ENCODE data around the gene PCSK6. TPM values are rescaled to one million over a fixed set of nuclear protein-coding genes. Genes with fewer than 3 reads are reported as not detected.

PCSK6 gene
- total RNA-seq, 1 experiment from 2014 or later: 26.3 TPM

GRCh38 chr15:101477851-101478362, 11.6 kb downstream of the PCSK6 start:
- no peak overlapping the region for H3K4me3 ChIP-seq
- no peaks in the 10 kb centered on the region for H3K9me3 ChIP-seq (ENCODE audit: insufficient read depth, low read depth)
- ChIA-PET CTCF (no interaction called here), POLR2A (ENCODE audit: unreplicated experiment) (no interaction called here)
- peaks cover 57% of the 10 kb centered on the region for H3K79me2 ChIP-seq (ENCODE audit: low read depth)
- H2AFZ ChIP-seq: no peak overlapping the region
- BruUV-seq (replicated peaks): no TSS peak
- no peaks in the 10 kb centered on the region for H3K27me3 ChIP-seq (ENCODE audit: insufficient read depth, low read depth)
- no peak overlapping the region for H3K4me2 ChIP-seq
- peaks cover 16% of the 10 kb centered on the region for H3F3A ChIP-seq (ENCODE audit: insufficient read depth, low read depth)
- H4K20me1 ChIP-seq (ENCODE audit: insufficient read depth): peaks cover 7% of the 10 kb centered on the region; the same call in 1 of the 2 replicates
- H3K9me2 ChIP-seq (ENCODE audit: insufficient read depth): no peaks in the 10 kb centered on the region
- no peak overlapping the region for H3K27ac ChIP-seq
- H3K36me3 ChIP-seq (ENCODE audit: low read depth): 0 out of 2 replicates have a peak, but pooled peaks cover 5% of the 10 kb centered on the region
- no peak for TF ChIP-seq EZH2 (IDR thresholded peaks at IDR 0.05; ENCODE audit: low read depth)
- no peak for TF ChIP-seq CTCF (conservative IDR thresholded peaks at IDR 0.05)
- peaks cover 27% of the 10 kb centered on the region for H3K4me1 ChIP-seq (replicated peaks; ENCODE audit: insufficient read depth)
- no peak for DNase-seq
- intact Hi-C loops (cut with micrococcal nuclease; ENCODE audit: unreplicated experiment): no loop called here

GRCh38 chr15:101476756-101477155, 12.8 kb downstream of the PCSK6 start:
- peaks cover 4% of the 10 kb centered on the region for H3F3A ChIP-seq (ENCODE audit: insufficient read depth, low read depth)
- POLR2A ChIA-PET (ENCODE audit: unreplicated experiment): no interaction called here
- H3K9me2 ChIP-seq (ENCODE audit: insufficient read depth): no peaks in the 10 kb centered on the region
- no peak overlapping the region for H3K27ac ChIP-seq
- H3K9me3 ChIP-seq (ENCODE audit: insufficient read depth, low read depth): no peaks in the 10 kb centered on the region
- peaks cover 7% of the 10 kb centered on the region; the same call in 1 of the 2 replicates for H4K20me1 ChIP-seq (ENCODE audit: insufficient read depth)
- no TSS peak for BruUV-seq (replicated peaks)
- H3K79me2 ChIP-seq (ENCODE audit: low read depth): peaks cover 50% of the 10 kb centered on the region
- TF ChIP-seq CTCF (conservative IDR thresholded peaks at IDR 0.05) (no peak), EZH2 (IDR thresholded peaks at IDR 0.05; ENCODE audit: low read depth) (no peak)
- no peak overlapping the region for H3K4me3 ChIP-seq
- H3K4me1 ChIP-seq (replicated peaks; ENCODE audit: insufficient read depth): peaks cover 15% of the 10 kb centered on the region
- H3K4me2 ChIP-seq: no peak overlapping the region
- CTCF ChIA-PET: no interaction called here
- H2AFZ ChIP-seq: no peak overlapping the region
- intact Hi-C loops (cut with micrococcal nuclease; ENCODE audit: unreplicated experiment): no loop called here
- DNase-seq: no peak
- H3K36me3 ChIP-seq (ENCODE audit: low read depth): 0 out of 2 replicates have a peak, but pooled peaks cover 5% of the 10 kb centered on the region
- no peaks in the 10 kb centered on the region for H3K27me3 ChIP-seq (ENCODE audit: insufficient read depth, low read depth)

- no peak for TF ChIP-seq EZH2 (IDR thresholded peaks at IDR 0.05; ENCODE audit: low read depth)
- no peak for TF ChIP-seq CTCF (conservative IDR thresholded peaks at IDR 0.05)
- H2AFZ ChIP-seq: no peak overlapping the region
- POLR2A ChIA-PET (ENCODE audit: unreplicated experiment): no interaction called here
- H3K4me1 ChIP-seq (replicated peaks; ENCODE audit: insufficient read depth): no peaks in the 10 kb centered on the region
- H4K20me1 ChIP-seq (ENCODE audit: insufficient read depth): peaks cover 7% of the 10 kb centered on the region; the same call in 1 of the 2 replicates
- CTCF ChIA-PET: no interaction called here
- no peaks in the 10 kb centered on the region for H3K27me3 ChIP-seq (ENCODE audit: insufficient read depth, low read depth)
- no peak overlapping the region for H3K4me3 ChIP-seq
- BruUV-seq (replicated peaks): no TSS peak
- H3K79me2 ChIP-seq (ENCODE audit: low read depth): peaks cover 37% of the 10 kb centered on the region
- no peaks in the 10 kb centered on the region for H3K9me3 ChIP-seq (ENCODE audit: insufficient read depth, low read depth)
- no peaks in the 10 kb centered on the region for H3K9me2 ChIP-seq (ENCODE audit: insufficient read depth)
- intact Hi-C loops (cut with micrococcal nuclease; ENCODE audit: unreplicated experiment): no loop called here
- H3K27ac ChIP-seq: no peak overlapping the region
- no peak for DNase-seq
- 0 out of 2 replicates have a peak, but pooled peaks cover 5% of the 10 kb centered on the region for H3F3A ChIP-seq (ENCODE audit: insufficient read depth, low read depth)
- no peak overlapping the region for H3K4me2 ChIP-seq
- 0 out of 2 replicates have a peak, but pooled peaks cover 5% of the 10 kb centered on the region for H3K36me3 ChIP-seq (ENCODE audit: low read depth)
Observed at GRCh38 chr15:101474983-101475382, 14.5 kb downstream of the PCSK6 start.
